Thymus (tissue), 11 donors: ENCODE results near the gene THOP1. TPM values are rescaled to one million over a fixed set of nuclear protein-coding genes. Genes with fewer than 3 reads are reported as not detected.

Experiments
- DNase-seq, 9 donors: peaks; one replicate each; pipeline ENCODE4 v3.0.0-alpha.2; 2013; ENCODE audit warnings: low spot score in 9 of 9, low read depth in 6 of 9, missing footprints in 1 of 9
- H3K27ac ChIP-seq, 2 donors: one replicate each; pipeline ENCODE4 v1.5.1; 2013; ENCODE audit warnings: control low read depth in 1 of 2, low read depth in 1 of 2, low read length in 1 of 2, mild to moderate bottlenecking in 1 of 2, moderate library complexity in 1 of 2
- H3K27me3 ChIP-seq, 2 donors: one replicate each; pipeline ENCODE4 v1.5.1; 2013; ENCODE audit warnings: low read length in 1 of 2; ENCODE audit not compliant: control insufficient read depth in 2 of 2, insufficient read depth in 1 of 2
- H3K36me3 ChIP-seq, 2 donors: one replicate each; pipeline ENCODE4 v1.5.1; 2013; ENCODE audit warnings: low read length in 1 of 2, mild to moderate bottlenecking in 1 of 2, moderate library complexity in 1 of 2; ENCODE audit not compliant: control insufficient read depth in 2 of 2, insufficient read depth in 2 of 2
- H3K4me1 ChIP-seq, 2 donors: one replicate each; pipeline ENCODE4 v1.5.1; 2013; ENCODE audit warnings: low read length in 2 of 2; ENCODE audit not compliant: control insufficient read depth in 2 of 2, insufficient read depth in 2 of 2
- H3K4me3 ChIP-seq, 2 donors: one replicate each; pipeline ENCODE4 v1.5.1; 2013; ENCODE audit warnings: low read length in 2 of 2, control low read depth in 1 of 2, mild to moderate bottlenecking in 1 of 2
- H3K9me3 ChIP-seq, 2 donors: one replicate each; pipeline ENCODE4 v1.5.1; 2013; ENCODE audit warnings: low read length in 1 of 2, mild to moderate bottlenecking in 1 of 2; ENCODE audit not compliant: control insufficient read depth in 2 of 2, insufficient read depth in 1 of 2
- WGBS: extraction: QIAGEN DNeasy Blood & Tissue Kit; methylation state at CpG from one replicate; pipeline ENCODE4 v1.1.7; 2013; 5-methylcytosine and 5-hydroxymethylcytosine counted together
- polyA plus RNA-seq: library from polyadenylated mRNA; stranded (reverse); fragments of 200-250 nt; gene quantifications from one replicate; pipeline ENCODE4 v1.2.3, GENCODE V29; 2013
- total RNA-seq: library from RNA; stranded (reverse); fragments of 120-200 nt; gene quantifications from one replicate; pipeline ENCODE4 v1.2.4, GENCODE V29; 2013
- donor health status: healthy.

THOP1 gene
- total and polyA plus RNA-seq, 2 donors, result 62.7 to 93.9 TPM

GRCh38 chr19:2808129-2808941 is 23.0 kb downstream of the THOP1 start:
- no peaks in the 10 kb centered on the region for H3K27me3 ChIP-seq
- no peaks in the 10 kb centered on the region for H3K4me1 ChIP-seq
- no peak for DNase-seq
- peaks cover 86 to 98% of the 10 kb centered on the region in 2 donors for H3K36me3 ChIP-seq
- no peak overlapping the region for H3K27ac ChIP-seq
- 99% methylated on average over 41 of the region's 41 CpGs for WGBS
- H3K4me3 ChIP-seq, result no peak overlapping the region
- H3K9me3 ChIP-seq, result peaks cover 0 to 5% of the 10 kb centered on the region in 2 donors

DNA sequence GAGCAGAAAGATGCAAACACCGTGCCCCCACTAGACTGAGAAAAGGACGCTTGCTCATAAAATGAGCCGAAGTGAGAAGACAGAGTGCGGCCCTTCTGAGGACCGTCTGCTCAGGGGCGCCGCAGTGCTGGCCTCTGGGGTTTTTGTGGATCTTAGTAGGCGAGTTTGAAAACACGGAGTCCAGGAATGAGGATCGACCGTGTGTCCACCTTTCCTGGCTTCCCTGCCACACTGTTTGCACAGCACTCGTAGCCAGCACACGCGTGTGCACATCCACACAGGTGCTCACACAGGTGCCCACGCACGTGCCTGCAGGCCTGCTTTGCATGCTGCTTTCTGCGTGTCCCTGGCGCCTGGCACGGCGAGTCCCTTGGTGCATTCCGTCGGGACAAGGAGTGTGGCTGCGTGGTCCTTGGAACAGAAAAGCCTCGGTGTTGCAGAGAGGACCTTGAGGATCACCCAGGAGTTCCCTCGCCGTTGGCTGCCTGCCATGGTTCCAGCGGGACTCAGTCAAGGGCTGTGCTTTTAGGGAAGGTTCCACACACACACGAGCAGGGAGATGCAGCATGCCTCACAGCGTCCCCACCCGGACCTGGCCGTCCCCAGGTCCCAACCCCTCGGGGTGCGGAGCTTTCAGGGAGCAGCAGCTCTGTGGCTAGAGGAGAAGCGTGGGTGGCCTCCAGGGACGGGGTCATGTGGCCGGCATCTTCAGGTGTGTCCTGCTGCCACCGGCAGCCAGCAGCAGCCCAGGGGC is 24.3 kb downstream of the THOP1 start:
- H3K36me3 ChIP-seq, result peaks cover 84 to 98% of the 10 kb centered on the region in 2 donors
- no peaks in the 10 kb centered on the region for H3K4me1 ChIP-seq
- H3K4me3 ChIP-seq, result no peak overlapping the region
- no peaks in the 10 kb centered on the region for H3K27me3 ChIP-seq
- no peak for DNase-seq
- peaks cover 0 to 5% of the 10 kb centered on the region in 2 donors for H3K9me3 ChIP-seq
- 97% methylated on average over 37 of the region's 37 CpGs for WGBS
- no peak overlapping the region for H3K27ac ChIP-seq

DNA sequence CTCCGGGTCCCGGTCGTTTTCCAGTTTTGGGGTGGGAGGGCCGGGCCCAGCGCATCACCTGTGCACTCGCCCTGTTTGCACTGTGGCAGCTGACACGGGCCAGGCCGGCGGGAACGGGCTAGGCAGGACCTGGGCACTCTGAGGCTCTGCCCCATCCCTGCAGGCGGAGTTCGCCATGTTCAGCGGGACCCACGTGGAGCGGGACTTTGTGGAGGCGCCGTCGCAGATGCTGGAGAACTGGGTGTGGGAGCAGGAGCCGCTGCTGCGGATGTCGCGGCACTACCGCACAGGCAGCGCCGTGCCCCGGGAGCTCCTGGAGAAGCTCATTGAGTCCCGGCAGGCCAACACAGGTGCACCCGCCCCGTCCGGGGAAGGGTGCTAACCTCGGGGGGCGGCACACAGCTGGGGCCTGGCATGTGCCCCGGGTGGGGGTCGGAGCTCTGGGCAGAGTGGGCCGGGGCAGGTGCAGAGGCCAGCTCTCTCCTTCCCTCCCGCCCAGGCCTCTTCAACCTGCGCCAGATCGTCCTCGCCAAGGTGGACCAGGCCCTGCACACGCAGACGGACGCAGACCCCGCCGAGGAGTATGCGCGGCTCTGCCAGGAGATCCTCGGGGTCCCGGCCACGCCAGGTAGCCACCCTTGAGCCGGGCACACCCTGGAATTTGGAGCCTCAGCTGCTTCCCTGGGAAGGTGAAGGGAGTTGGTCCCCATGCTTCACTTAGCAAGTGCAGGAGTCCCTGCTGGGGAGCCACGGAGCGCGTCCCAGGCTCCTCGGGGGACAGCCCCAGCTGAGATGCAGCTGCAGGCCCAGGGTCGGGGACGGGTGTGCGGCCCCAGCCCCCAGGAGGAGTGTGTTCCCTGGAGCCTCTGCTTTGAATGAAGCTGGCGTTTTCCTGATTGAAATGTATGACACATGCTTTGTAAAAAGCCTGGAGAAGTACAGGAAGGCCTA is 25.1 kb downstream of the THOP1 start:
- Histone ChIP-seq H3K4me3 (no peak overlapping the region), H3K4me1 (no peaks in the 10 kb centered on the region), H3K27me3 (no peaks in the 10 kb centered on the region), H3K27ac (no peak overlapping the region), H3K9me3 (peaks cover 0 to 5% of the 10 kb centered on the region in 2 donors), H3K36me3 (peaks cover 83 to 97% of the 10 kb centered on the region in 2 donors)
- no peak for DNase-seq
- 98% methylated on average over 58 of the region's 58 CpGs for WGBS

GRCh38 chr19:2811221-2811722 is 26.0 kb downstream of the THOP1 start:
- 98% methylated on average over 20 of the region's 20 CpGs for WGBS
- H3K4me1 ChIP-seq, result no peaks in the 10 kb centered on the region
- H3K9me3 ChIP-seq, result peaks cover 0 to 5% of the 10 kb centered on the region in 2 donors
- no peaks in the 10 kb centered on the region for H3K27me3 ChIP-seq
- no peak overlapping the region for H3K27ac ChIP-seq
- no peak for DNase-seq
- peaks cover 78 to 89% of the 10 kb centered on the region in 2 donors for H3K36me3 ChIP-seq
- H3K4me3 ChIP-seq, result no peak overlapping the region

DNA sequence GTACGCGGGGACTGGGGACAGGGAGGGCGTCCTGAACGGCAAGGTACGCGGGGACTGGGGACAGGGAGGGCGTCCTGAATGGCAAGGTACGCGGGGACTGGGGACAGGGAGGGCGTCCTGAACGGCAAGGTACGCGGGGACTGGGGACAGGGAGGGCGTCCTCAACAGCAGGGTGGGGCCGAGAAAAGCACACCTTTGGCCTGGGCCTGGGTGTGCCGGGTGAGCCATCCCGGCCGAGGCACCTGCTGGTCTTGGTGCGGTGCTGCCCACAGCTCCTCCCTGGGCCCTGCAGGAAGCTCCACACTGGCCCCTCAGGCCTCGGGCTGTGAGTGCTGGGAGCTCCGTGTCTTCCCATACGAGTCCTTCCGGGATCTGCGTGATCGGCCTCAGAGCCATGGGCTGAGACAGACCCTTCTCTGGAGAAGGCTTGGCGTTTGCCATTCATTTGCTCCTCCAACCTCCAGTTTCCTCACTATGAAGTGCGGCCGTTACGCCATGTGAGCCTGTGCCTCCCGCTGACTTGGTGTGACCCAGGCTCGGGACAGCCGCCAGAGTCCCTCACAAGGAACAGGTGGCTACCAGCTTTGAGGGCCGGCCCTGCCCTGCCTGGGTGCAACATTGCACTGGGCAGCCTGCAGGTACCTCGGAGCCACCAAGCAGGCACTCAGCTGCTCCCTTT is 26.6 kb downstream of the THOP1 start:
- DNase-seq, result no peak
- 93% methylated on average over 34 of the region's 34 CpGs for WGBS
- H3K36me3 ChIP-seq, result peaks cover 72 to 83% of the 10 kb centered on the region in 2 donors

DNA sequence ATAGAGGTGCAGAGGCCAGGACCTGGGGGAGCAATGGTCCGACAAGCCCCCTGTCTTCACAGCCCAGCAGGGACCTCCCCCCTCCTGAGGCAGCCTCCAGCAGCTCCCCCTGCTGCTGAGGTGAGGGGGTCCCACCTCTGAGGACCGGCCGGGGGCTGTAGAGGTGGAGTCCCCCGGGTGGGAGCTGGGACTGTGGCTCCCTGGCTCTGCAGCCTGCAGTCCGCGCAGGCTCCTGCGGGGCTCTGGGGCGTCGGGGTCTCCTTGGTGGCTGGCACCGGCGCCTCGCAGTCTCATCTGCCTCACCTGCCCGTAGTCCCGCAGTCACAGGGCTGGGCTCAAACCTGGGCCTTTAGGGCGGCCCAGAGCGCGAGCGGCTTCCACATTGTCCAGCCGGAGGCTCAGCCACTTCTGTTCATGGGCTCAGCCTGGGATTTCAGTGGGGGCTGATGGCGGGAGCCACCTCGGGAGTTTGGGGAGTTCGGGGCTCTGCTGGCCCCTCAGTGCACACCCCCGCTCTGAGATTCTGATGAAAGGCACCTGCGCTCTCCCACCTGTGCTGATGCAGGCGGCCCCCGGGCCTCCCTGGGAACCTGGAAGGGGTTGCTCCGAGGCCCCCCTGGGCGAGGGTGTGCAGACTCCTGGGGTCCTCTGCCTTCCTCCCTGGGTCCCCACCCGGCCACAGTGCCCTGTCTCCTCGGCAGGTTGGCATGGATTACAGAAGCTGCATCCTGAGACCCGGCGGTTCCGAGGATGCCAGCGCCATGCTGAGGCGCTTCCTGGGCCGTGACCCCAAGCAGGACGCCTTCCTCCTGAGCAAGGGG is 27.3 kb downstream of the THOP1 start:
- peaks cover 0 to 5% of the 10 kb centered on the region in 2 donors for H3K9me3 ChIP-seq
- no peaks in the 10 kb centered on the region for H3K4me1 ChIP-seq
- no peak overlapping the region for H3K4me3 ChIP-seq
- WGBS, result 95% methylated on average over 37 of the region's 37 CpGs
- no peaks in the 10 kb centered on the region for H3K27me3 ChIP-seq
- DNase-seq, result no peak
- H3K27ac ChIP-seq, result no peak overlapping the region
- peaks cover 64 to 76% of the 10 kb centered on the region in 2 donors for H3K36me3 ChIP-seq

More for the DNA sequence above, 26.6 kb downstream of the THOP1 start:
- Histone ChIP-seq H3K27ac (no peak overlapping the region), H3K4me3 (no peak overlapping the region), H3K4me1 (no peaks in the 10 kb centered on the region), H3K9me3 (peaks cover 0 to 5% of the 10 kb centered on the region in 2 donors), H3K27me3 (no peaks in the 10 kb centered on the region)

DNA sequence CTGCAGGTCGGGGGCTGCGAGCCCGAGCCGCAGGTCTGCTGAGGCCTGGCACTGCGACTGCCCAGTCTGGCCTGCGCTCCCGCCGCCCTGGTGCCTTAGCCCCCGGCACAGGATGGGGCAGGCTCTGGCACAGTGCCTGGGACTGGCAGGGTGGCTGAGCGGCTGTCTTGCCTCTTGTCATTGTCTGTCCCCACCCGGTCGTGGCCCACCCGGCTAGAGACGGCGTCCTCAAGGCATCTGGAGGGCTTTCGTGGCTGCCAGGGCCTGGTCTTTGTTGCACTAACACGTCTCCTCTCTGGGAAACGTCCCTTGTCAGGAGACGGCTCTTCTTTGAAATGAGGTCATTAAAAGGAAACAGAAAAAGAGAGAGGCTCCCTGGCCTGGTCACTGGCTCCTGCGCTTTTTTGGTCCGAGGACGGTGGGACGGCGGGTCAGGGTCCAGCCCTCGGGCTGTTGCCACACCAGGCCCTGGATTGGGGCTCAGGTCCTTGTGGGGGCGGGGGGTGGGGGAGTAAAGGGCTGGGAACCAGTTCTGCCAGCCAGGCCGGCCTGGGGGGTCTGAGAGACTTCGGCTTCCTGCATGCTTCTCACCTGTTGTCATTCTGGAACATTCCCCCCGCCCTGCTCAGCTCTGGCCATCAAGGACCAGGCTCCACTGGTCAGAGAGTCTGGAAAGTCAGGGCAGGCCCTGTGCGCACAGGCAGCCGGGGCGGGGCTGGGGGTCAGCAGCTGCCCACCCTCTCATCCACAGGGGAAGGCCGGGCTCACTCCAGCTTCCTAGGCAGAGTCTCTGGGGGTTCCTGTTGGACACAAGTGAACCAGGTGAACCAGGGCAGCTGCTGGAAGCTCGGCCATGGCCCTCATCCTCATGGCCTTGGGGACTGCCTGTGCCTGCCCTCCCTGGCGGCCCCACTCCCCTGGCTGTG is 28.2 kb downstream of the THOP1 start:
- Histone ChIP-seq H3K9me3 (peaks cover 0 to 5% of the 10 kb centered on the region in 2 donors), H3K36me3 (peaks cover 56 to 67% of the 10 kb centered on the region in 2 donors), H3K4me3 (no peak overlapping the region), H3K27me3 (no peaks in the 10 kb centered on the region), H3K27ac (no peak overlapping the region), H3K4me1 (no peaks in the 10 kb centered on the region)
- 95% methylated on average over 35 of the region's 35 CpGs for WGBS
- DNase-seq, result no peak
